K562 (cell line): ENCODE measurements around the gene PRKX.

ENCODE experiments used
- CTCF ChIP-seq, 3 experiments: IDR thresholded peaks in 2 of 3; conservative IDR thresholded peaks in 1 of 3; 2 replicates each; pipeline ENCODE4 v1.5.1; 2011 to 2012; ENCODE audit warnings: low read length in 3 of 3, mild to moderate bottlenecking in 3 of 3, control low read depth in 2 of 3, improper control_type of control experiment in 1 of 3, inconsistent platforms in 1 of 3, low read depth in 1 of 3, mixed read lengths in 1 of 3, moderate library complexity in 1 of 3; ENCODE audit not compliant: insufficient read depth in 2 of 3
- JUND ChIP-seq, 2 experiments: IDR thresholded peaks; 2 replicates in 1 of 2; 3 replicates in 1 of 2; pipeline ENCODE4 v1.6.1; 2011; ENCODE audit warnings: borderline replicate concordance in 2 of 2, low read depth in 2 of 2, low read length in 2 of 2, improper control_type of control experiment in 1 of 2, missing biosample characterization in 1 of 2, missing genetic modification characterization in 1 of 2, missing genetic modification reagents in 1 of 2
- NCOA4 ChIP-seq: fragments of 450-650 bp; IDR thresholded peaks from 2 replicates; pipeline ENCODE4 v1.6.1; 2018; ENCODE audit warnings: mild to moderate bottlenecking; ENCODE audit not compliant: partially characterized antibody
- POLR2A ChIP-seq: fragments of 450-650 bp; conservative IDR thresholded peaks from 2 replicates; pipeline ENCODE4 v1.6.1; 2016
- TAF1 ChIP-seq: IDR thresholded peaks from 2 replicates; pipeline ENCODE4 v1.6.1; 2011; ENCODE audit warnings: mild to moderate bottlenecking, low read length, moderate library complexity; ENCODE audit not compliant: insufficient read depth, control insufficient read depth, severe bottlenecking; ENCODE audit errors: extremely low read depth
- YY1 ChIP-seq, 3 experiments: IDR thresholded peaks; 2 replicates each; pipeline ENCODE4 v1.6.1; 2011; ENCODE audit warnings: low read length in 2 of 3, mild to moderate bottlenecking in 2 of 3, moderate library complexity in 2 of 3, borderline replicate concordance in 1 of 3, control low read depth in 1 of 3, low read depth in 1 of 3; ENCODE audit not compliant: insufficient read depth in 3 of 3, insufficient replicate concordance in 2 of 3, control insufficient read depth in 1 of 3, insufficient read length in 1 of 3; ENCODE audit errors: extremely low read depth in 1 of 3

GRCh38 chrX:3706481-3706880, 7.0 kb downstream of the PRKX start:
- TF ChIP-seq TAF1 (no peak), JUND (IDR thresholded peaks at IDR 0.05; ENCODE audit: borderline replicate concordance, low read depth, low read length) (no peak), JUND (tag; IDR thresholded peaks at IDR 0.05; ENCODE audit: borderline replicate concordance, low read depth, low read length) (no peak), CTCF (IDR thresholded peaks at IDR 0.05 in 2 of 3, conservative IDR thresholded peaks at IDR 0.05 in 1 of 3; ENCODE audit: insufficient read depth in 2 of 3, low read depth in 1 of 3, low read length in 3 of 3) (no peak), NCOA4 (no peak), POLR2A (no peak), YY1 (IDR thresholded peaks at IDR 0.05; ENCODE audit: borderline replicate concordance in 1 of 3, control insufficient read depth in 1 of 3, extremely low read depth in 1 of 3, insufficient read depth in 3 of 3, insufficient read length in 1 of 3, insufficient replicate concordance in 2 of 3, low read depth in 1 of 3, low read length in 2 of 3) (no peak)
